ENCODE data around the gene GATAD2A. TPM values are rescaled to one million over a fixed set of nuclear protein-coding genes. Genes with fewer than 3 reads are reported as not detected.

GATAD2A gene
- total and polyA plus RNA-seq, 9 of the 15 experiments (the other 6 are each of a cell fraction or from before 2014, with no cell fraction given), result 2.4 to 226 (median 44.2) TPM

DNA sequence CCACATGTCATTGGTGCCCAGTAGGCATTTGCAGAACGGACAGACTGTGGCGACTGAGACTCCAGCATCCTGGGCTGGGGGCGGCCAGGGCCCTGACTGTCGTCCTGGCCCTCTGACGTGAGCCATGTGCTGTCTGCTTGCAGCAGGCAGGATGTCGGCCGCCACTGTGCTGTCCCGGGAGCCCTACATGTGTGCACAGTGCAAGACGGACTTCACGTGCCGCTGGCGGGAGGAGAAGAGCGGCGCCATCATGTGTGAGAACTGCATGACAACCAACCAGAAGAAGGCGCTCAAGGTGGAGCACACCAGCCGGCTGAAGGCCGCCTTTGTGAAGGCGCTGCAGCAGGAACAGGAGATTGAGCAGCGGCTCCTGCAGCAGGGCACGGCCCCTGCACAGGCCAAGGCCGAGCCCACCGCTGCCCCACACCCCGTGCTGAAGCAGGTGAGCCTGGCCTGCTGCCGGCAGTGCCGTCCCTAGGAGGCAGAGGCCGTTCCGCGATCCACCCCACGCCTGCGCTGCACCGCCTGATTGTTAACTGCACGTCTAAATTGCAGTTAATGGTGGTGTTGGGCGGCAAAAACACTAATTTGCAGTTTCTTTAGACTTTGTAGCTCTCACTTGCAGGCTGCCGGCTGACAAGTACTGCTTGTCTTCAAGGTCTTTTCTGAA is 95.6 kb downstream of the GATAD2A start (continued):
- TF ChIP-seq, protein P1, sequence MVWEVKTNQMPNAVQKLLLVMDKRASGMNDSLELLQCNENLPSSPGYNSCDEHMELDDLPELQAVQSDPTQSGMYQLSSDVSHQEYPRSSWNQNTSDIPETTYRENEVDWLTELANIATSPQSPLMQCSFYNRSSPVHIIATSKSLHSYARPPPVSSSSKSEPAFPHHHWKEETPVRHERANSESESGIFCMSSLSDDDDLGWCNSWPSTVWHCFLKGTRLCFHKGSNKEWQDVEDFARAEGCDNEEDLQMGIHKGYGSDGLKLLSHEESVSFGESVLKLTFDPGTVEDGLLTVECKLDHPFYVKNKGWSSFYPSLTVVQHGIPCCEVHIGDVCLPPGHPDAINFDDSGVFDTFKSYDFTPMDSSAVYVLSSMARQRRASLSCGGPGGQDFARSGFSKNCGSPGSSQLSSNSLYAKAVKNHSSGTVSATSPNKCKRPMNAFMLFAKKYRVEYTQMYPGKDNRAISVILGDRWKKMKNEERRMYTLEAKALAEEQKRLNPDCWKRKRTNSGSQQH (CRISPR knock-in tag; IDR thresholded peaks at IDR 0.05), result no peak
- TF ChIP-seq, protein P2, sequence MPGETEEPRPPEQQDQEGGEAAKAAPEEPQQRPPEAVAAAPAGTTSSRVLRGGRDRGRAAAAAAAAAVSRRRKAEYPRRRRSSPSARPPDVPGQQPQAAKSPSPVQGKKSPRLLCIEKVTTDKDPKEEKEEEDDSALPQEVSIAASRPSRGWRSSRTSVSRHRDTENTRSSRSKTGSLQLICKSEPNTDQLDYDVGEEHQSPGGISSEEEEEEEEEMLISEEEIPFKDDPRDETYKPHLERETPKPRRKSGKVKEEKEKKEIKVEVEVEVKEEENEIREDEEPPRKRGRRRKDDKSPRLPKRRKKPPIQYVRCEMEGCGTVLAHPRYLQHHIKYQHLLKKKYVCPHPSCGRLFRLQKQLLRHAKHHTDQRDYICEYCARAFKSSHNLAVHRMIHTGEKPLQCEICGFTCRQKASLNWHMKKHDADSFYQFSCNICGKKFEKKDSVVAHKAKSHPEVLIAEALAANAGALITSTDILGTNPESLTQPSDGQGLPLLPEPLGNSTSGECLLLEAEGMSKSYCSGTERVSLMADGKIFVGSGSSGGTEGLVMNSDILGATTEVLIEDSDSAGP (CRISPR knock-in tag; IDR thresholded peaks at IDR 0.05), result no peak
- no peak for TF ChIP-seq THRAP3 (IDR thresholded peaks at IDR 0.05; ENCODE audit: borderline replicate concordance)

DNA sequence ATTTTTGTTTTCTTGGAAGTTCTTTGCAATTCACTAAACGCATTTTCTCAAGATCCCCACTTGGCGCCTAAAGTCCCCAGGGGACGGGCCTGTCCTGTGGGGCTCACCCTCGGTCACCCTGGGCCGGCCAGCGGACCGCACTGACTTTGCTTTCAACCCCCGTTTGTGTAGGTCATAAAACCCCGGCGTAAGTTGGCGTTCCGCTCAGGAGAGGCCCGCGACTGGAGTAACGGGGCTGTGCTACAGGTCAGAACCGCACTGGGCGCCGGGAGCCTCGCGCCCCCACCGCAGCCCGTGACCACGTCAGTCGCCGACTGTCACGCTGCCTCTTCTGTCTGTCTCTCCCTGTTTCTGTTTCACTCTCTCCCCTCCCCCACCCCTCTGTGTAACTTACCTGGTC is 96.3 kb downstream of the GATAD2A start:
- Histone ChIP-seq H3K9ac (ENCODE audit: insufficient read depth in 1 of 2, low read depth in 2 of 2, low read length in 2 of 2) (no peak overlapping the region; a peak in 1 of 4 replicates), H3K9me3 (replicated peaks; ENCODE audit: control insufficient read depth, insufficient read depth, low read depth, low read length) (no peaks in the 10 kb centered on the region), H3K9me1 (ENCODE audit: control insufficient read depth, insufficient read depth, low read length) (no peaks in the 10 kb centered on the region), H4K20me1 (replicated peaks; ENCODE audit: control insufficient read depth, insufficient read depth, low read length) (no peaks in the 10 kb centered on the region), H3K79me2 (ENCODE audit: control insufficient read depth, insufficient read depth, low read length) (0 out of 3 replicates have a peak, but pooled peaks cover 1% of the 10 kb centered on the region), H2AFZ (ENCODE audit: low read depth, low read length) (no peak overlapping the region), H3K27me3 (ENCODE audit: control insufficient read depth in 2 of 2, insufficient read depth in 2 of 2, low read length in 2 of 2) (no peaks in the 10 kb centered on the region), H3K36me3 (ENCODE audit: control insufficient read depth, insufficient read depth, low read length) (peaks cover 99% of the 10 kb centered on the region), H3K4me3 (no peak overlapping the region), H3K4me2 (ENCODE audit: insufficient read depth, low read length) (no peak overlapping the region), H3K4me1 (replicated peaks in 1 of 2; ENCODE audit: control insufficient read depth in 2 of 2, insufficient read depth in 2 of 2, low read length in 2 of 2) (peaks cover 0 to 21% of the 10 kb centered on the region in 2 experiments; a peak in 2 of 5 replicates), H3K27ac (ENCODE audit: extremely low read depth, low read depth, low read length) (no peak overlapping the region)
- ChIA-PET POLR2A (no interaction called here), CTCF (ENCODE audit: low intra/inter-chr PET ratio) (no interaction called here)
- BruUV-seq (replicated peaks), result no TSS peak
- DNase-seq (ENCODE audit: extremely low read depth in 1 of 4, low spot score in 3 of 4) (no peak), ATAC-seq (no peak), FAIRE-seq (no peak)
- in situ Hi-C loops (cut with MboI), result no loop called here
- WGBS (ENCODE audit: insufficient coverage, low coverage, missing lambda C conversion rate), result 93% methylated on average over 18 of the region's 26 CpGs
- intact Hi-C loops (cut with micrococcal nuclease), result no loop called here
- no peak for TF ChIP-seq ZNF584 (CRISPR knock-in tag; IDR thresholded peaks at IDR 0.05; ENCODE audit: low read depth)
- no peak for TF ChIP-seq ZNF124 (CRISPR knock-in tag; IDR thresholded peaks at IDR 0.05)
- no peak for TF ChIP-seq NFIC (IDR thresholded peaks at IDR 0.05)
